Fibroblast of skin of right biceps (primary cell): ENCODE data around the gene ALDH1L2.
A peak's percentile ranks its signal among the peaks of the same experiment; 100 is the strongest.
"Not testable (repeated sequence)": the region's sequence is repeated elsewhere in the genome, so short reads cannot be mapped to it uniquely, and the experiment has no call there.

ENCODE experiments used
- DNase-seq: peaks from one replicate; pipeline ENCODE4 v3.0.0-alpha.2; 2013

Gene ALDH1L2

DNA sequence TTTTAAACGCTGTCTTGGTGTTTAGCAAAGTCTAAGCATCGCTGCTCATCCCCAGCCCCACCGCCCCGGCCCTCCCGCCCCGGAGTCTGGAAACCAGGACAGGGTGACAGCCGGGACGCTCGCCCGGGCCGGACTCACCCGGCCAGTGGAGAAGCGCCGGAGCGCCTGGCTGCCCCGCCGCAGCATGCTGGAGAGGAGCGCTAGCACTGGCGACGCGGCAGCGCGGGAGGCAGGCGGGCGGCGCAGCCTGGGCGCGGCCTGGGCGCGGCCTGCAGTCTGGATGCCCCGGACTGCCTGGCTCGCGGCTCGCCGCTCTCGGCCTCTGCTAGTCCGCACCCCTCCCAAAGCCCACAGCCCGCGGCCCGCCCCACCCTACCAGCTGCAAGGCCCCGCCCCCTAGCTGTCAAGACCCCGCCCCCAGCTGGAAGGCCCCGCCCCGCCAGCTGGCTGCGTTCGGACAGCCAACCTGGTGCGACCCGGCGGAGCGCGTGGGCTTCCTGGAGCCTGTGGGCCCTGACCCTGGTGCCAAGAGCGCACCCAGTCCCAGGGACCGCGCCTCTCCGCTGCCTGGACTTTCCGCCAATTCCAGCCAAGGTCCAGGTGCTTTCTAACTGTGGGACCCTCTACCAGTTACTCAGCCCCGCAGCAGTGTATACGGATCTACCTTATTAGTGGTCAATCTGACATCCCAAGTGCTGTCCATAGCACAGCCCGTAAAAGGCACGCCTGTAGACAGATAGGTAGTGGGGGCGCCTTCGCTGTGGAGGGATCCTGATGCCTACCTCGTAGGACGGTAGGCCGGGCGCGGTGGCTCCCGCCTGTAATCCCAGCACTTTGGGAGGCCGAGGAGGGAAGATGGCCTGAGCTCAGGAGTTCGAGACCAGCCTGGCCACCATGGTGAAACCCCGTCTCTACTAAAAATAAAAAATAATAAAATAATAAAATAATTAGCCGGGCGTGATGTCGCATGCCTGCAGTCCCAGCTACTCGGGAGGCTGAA lies at the start of gene ALDH1L2:
Gene ALDH1L2, minus strand, starts transcription at position 208 of the 1,000 bp plus-strand sequence. Its CDS starts 22 bp downstream, at position 186.
- peak; percentile 91 for DNase-seq

DNA sequence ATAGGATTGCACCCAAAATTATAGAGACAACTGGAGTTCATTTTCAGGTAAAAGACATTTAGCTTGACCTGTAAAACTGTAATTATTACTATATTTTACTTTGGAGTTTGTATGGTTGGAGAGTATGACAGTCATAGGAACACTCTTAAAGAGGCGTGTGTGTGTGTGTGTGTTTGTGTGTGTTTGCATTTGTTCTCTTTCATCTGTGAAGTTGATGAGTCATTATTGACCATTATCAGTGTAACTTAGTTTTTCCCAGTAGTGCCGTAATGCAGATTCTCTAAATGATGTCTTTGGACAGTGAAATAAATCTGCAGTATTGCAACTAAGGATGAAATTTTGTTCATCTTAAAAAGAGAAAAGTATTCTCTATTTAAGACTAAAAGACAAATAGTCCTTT lies 36.3 kb upstream of the ALDH1L2 start:
- no peak for DNase-seq

DNA sequence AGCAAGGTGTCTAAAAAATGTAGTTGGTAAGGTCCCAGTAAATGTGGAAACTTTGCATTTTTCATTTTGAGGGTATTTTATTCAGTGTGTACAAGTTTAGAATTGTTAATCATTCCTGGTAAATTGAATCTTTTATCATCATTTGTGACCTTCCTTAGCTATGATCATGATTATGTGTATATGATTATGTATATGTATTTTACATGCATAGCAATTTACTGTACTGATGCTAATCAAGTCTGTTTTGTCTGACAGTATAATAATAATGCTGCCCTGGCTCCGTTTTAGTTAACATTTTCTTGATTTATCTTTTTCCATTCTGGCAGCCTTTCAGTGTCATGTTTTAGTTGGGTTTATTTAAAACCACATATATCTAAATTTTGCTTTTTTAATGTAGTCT lies 32.7 kb upstream of the ALDH1L2 start:
- no peak for DNase-seq

DNA sequence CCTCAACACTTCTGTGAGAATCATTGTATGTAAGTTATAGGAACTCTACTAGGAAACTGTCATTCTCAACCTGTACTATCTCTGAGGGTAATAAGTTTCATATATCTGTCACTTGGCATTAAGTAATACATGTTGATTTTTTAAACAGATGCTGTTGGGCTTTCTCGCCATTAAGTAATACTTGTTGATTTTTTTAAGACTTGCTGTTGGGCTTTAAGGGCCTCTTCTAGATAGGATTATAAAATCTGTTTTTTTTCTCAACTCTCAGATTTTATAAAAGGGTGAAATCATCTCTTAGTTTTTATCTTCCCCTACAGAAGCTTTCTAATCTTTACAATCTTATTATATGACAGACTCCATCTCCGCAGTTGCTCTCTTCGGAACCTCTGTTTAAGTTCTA lies 28.8 kb upstream of the ALDH1L2 start:
- DNase-seq = no peak

- no peak for DNase-seq
Measured at GRCh38 chr12:105110851-105111250, 26.6 kb upstream of the ALDH1L2 start.

DNA sequence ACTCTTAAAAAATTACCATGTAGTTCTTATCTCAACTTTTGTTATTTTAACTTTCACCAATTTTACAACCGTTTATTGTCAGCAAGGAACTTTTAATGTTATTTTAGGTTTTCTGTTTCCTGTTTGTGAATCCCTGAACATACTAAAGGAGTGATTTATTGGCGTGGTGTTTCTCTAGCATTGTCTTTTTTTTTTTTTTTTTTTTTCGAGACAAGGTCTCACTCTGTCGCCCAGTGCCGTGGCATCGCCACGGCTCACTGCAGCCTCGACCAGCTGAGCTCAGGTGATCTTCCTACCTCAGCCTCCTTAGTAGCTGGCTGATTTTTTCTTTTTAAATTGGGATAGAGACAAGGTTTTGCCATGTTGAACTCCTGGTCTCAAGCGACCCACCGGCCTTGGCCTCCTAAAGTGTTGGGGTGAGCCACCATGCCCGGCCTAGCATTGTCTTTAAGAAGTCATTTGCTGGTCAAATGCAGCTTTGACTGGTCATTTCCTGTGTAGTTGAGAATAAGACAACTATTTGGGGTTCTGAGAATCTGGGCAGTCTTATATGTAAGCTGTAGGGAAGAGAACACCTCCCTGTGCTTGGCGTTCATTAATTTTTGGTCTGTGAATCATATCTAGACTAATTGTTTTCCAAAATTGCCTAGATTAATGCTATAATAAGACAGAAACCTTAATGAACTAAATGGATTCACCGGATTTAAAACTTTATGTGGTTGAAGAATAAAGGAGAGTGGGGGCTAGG lies 25.4 kb upstream of the ALDH1L2 start:
- DNase-seq = peak; percentile 47

- DNase-seq = peak; percentile 93
Measured at GRCh38 chr12:105107494-105108371, 23.5 kb upstream of the ALDH1L2 start, which contains the start of gene WASHC4. Gene WASHC4 (plus strand): TSS chr12:105107731. CDS start chr12:105107801, 70 bp downstream.

DNA sequence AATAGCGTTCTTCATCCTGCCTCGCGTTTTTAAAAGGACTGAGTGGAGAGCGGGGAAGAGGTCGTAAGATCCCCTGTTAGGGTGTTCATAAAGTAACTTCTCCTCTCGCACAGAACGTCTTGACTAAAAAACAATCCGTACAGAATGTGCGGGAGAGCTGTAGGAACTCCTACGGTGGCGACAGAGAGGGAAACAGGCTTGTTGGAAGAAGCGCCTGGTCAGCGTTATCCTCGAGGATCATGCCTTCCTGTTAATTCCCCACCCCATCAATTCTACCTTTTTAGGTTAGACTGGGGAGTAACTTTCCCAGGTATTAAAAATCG lies 22.9 kb upstream of the ALDH1L2 start:
- peak; percentile 56 for DNase-seq

GRCh38 chr12:105106621-105107020 lies 22.4 kb upstream of the ALDH1L2 start:
- DNase-seq = no peak

DNA sequence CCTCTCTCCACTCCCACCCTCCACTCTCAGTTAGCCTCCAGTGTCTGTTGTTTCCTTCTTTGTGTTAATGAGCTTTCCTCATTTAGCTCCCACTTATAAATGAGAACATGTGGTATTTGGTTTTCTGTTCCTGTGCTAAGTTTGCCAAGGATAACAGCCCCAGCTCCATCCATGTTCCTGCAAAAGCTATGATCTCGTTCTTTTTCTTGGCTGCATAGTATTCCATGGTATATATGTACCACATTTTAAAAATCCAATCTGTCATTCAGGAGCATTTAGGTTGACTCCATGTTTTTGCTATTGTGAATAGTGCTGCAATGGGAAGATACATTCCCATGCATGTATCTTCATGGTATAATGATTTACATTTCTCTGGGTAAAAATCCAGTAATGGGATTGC lies 20.5 kb upstream of the ALDH1L2 start:
- DNase-seq = no peak

- DNase-seq = no peak
Measured at GRCh38 chr12:105102673-105103072, 18.4 kb upstream of the ALDH1L2 start.

DNA sequence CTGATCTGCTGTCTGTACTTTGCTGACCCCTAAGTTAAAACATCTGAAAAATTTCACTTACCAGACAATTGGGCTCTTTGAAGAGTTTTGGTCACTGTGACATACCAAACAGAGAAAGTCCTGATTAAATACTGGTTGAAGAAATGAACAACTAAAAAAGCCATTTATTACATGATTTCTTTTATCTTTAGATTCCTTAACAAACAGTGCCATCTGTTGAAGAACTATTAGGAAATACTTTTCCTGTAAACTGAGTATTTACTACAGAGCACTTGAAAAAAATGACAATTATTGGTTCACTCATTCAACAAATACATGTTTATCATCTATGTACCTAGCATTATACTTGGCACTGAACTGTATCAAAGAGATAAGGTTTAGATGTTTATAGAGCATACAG lies 16.7 kb upstream of the ALDH1L2 start:
- DNase-seq = peak; percentile 22

- peak; percentile 64 for DNase-seq
Measured at GRCh38 chr12:105100207-105100985, 16.1 kb upstream of the ALDH1L2 start.

- no peak for DNase-seq
Measured at GRCh38 chr12:105099356-105099755, 15.1 kb upstream of the ALDH1L2 start.

DNA sequence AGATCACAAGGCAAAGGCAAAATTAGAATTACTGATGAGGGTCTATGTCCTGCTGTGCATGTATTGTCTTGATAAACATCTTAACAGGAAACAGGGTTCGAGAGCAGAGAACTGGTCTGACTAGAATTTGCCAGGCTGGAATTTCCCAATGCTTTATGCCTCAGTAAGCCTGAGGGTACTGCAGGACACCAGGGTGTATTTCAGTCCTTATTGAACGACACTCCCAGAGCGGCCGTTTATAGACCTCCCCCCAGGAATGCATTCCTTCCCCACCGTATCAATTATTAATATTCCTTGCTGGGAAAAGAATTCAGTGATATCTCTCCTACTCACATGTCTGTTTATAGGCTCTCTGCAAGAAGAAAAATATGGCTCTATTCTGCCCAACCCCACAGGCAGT lies 11.1 kb upstream of the ALDH1L2 start:
- not testable (repeated sequence) for DNase-seq

DNA sequence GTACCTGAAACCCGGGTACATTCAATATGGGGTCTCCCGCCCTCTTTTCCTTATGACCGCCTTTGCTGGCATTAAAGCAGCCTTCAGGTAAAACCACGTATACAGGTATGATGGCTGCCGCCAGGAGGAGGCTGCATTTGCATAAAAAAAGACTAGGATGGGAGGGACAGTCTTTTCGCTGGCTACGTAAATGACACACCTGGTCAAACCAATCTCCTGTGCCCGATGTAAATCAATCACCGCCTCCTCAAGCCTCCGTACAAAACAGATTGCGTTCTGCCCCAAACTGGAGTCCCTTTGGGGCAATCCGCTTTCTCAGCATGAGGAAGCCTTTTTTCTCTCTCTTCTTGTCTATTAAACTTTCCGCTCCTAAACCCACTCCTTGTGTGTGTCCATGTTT lies 8.1 kb upstream of the ALDH1L2 start:
- no peak for DNase-seq

DNA sequence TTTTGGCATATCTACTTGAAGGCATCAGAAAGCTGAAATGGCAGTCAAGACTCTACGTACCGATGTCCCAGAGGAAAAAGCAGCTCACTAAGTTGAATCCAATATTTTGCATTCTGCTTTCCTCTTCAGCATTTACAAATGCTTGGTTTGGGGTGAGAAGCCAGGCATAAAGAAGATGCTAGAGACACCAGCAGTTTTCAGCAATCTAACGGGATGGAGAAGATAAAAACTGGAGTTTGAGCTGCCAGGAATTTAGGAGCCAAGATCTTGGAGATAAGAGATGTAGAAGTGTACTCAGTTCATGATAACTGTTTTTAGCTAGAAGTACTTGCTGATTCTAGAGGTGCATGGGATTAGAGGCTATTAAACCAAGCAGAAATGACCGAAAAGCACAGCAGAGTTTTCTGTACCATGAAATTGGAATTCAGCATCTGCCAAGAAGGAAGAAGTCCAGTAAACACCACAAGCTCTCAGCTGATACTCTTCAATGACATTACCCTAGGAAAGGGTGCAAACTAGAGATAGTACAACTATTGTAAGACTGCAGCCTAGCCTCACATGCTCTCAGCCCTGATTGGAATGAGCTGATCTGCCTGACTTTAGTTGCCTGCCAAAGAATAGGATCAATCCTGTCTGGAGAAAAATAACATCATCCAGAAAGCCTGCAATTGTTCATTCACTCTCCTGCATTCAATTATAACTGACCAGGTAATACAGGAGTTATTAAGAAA lies 7.4 kb upstream of the ALDH1L2 start:
- no peak for DNase-seq

- DNase-seq = no peak
Measured at GRCh38 chr12:105090361-105090760, 6.1 kb upstream of the ALDH1L2 start.

DNA sequence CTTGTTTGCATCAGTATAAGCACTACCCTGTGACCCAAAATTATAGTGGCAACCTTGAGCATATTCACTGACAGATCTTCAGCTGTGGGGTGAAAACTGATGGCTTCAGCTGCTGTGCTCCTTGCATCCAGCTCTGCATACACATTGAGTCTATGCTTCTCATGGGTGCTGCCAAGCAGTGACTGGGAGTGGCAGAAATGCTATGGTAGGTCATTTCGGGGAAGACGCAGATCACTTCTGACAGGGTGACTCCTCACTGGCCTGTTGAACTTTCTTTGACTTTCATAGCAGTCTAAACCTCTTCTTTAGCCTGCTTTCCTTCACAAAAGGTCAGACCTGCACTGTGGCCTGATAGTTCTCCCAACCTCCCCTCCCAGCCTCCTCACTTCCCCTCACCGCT lies 5.6 kb upstream of the ALDH1L2 start:
- no peak for DNase-seq

- no peak for DNase-seq
Measured at GRCh38 chr12:105085501-105085900, 1.2 kb upstream of the ALDH1L2 start.

GRCh38 chr12:105083551-105084105 lies 630 bp downstream of the ALDH1L2 start:
- DNase-seq = peak; percentile 89
